Duodenal mucosa (tissue), 2 donors: ENCODE results near the gene PLA1A.

Experiments
- H3K27ac ChIP-seq: one replicate; pipeline ENCODE4 v1.7.0; 2013; ENCODE audit warnings: low read depth, low read length
- H3K27me3 ChIP-seq, 2 donors: one replicate each; pipeline ENCODE4 v1.7.0; 2013; ENCODE audit warnings: low read length in 2 of 2, control low read depth in 1 of 2; ENCODE audit not compliant: insufficient read depth in 2 of 2, control insufficient read depth in 1 of 2
- H3K36me3 ChIP-seq, 2 donors: one replicate each; pipeline ENCODE4 v1.7.0; 2013; ENCODE audit warnings: low read length in 2 of 2, control low read depth in 1 of 2; ENCODE audit not compliant: insufficient read depth in 2 of 2, control insufficient read depth in 1 of 2
- H3K4me1 ChIP-seq, 2 donors: one replicate each; pipeline ENCODE4 v1.7.0; 2013; ENCODE audit warnings: low read length in 2 of 2, control low read depth in 1 of 2; ENCODE audit not compliant: insufficient read depth in 2 of 2, control insufficient read depth in 1 of 2
- H3K4me3 ChIP-seq, 2 donors: one replicate each; pipeline ENCODE4 v1.7.0; 2013; ENCODE audit warnings: low read length in 2 of 2, low read depth in 1 of 2
- H3K9ac ChIP-seq, 2 donors: one replicate each; pipeline ENCODE4 v1.7.0; 2013; ENCODE audit warnings: low read length in 2 of 2, low read depth in 1 of 2
- H3K9me3 ChIP-seq, 2 donors: one replicate each; pipeline ENCODE4 v1.7.0; 2013; ENCODE audit warnings: low read length in 2 of 2, control low read depth in 1 of 2; ENCODE audit not compliant: control insufficient read depth in 1 of 2

The PLA1A gene

GRCh38 chr3:119602676-119603075 lies 5.0 kb downstream of the PLA1A start:
- H3K27me3 ChIP-seq = no peaks in the 10 kb centered on the region
- H3K36me3 ChIP-seq = no peaks in the 10 kb centered on the region
- no peak overlapping the region for H3K9ac ChIP-seq
- peaks cover 0 to 5% of the 10 kb centered on the region in 2 donors for H3K4me1 ChIP-seq
- no peak overlapping the region for H3K4me3 ChIP-seq
- no peak overlapping the region for H3K27ac ChIP-seq
- no peaks in the 10 kb centered on the region for H3K9me3 ChIP-seq

GRCh38 chr3:119604878-119605277 lies 7.2 kb downstream of the PLA1A start:
- H3K4me1 ChIP-seq = no peaks in the 10 kb centered on the region
- H3K9ac ChIP-seq = no peak overlapping the region
- H3K4me3 ChIP-seq = no peak overlapping the region
- H3K27ac ChIP-seq = no peak overlapping the region
- no peaks in the 10 kb centered on the region for H3K9me3 ChIP-seq
- H3K36me3 ChIP-seq = no peaks in the 10 kb centered on the region
- H3K27me3 ChIP-seq = peaks cover 0 to 4% of the 10 kb centered on the region in 2 donors

DNA sequence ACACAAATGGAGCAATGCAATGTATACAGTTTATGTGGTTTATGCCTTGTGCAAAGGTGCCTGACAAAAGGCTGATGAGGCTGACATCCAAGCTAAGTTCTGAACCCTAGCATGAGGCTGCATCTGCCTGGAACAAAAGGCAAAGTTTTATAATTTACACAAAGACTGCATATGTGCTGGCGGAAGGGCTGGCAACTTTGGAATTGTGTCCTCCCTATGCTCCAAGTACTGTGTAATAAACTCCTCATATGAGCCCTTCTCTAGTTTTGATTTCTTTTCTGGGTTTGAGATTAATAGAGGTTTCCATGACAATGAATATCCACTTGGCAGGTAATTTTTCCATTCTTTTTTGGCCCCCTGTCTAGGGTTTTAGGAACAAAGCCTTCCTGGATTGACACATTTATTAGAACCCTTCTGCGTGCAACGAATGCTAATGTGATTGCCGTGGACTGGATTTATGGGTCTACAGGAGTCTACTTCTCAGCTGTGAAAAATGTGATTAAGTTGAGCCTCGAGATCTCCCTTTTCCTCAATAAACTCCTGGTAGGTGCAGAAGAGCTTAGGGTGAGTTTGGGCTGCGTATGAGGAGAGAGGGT lies 10.8 kb downstream of the PLA1A start:
- H3K27me3 ChIP-seq = peaks cover 0 to 4% of the 10 kb centered on the region in 2 donors
- H3K4me1 ChIP-seq = no peaks in the 10 kb centered on the region
- H3K9ac ChIP-seq = no peak overlapping the region
- no peak overlapping the region for H3K4me3 ChIP-seq
- H3K27ac ChIP-seq = no peak overlapping the region
- no peaks in the 10 kb centered on the region for H3K36me3 ChIP-seq
- no peaks in the 10 kb centered on the region for H3K9me3 ChIP-seq

DNA sequence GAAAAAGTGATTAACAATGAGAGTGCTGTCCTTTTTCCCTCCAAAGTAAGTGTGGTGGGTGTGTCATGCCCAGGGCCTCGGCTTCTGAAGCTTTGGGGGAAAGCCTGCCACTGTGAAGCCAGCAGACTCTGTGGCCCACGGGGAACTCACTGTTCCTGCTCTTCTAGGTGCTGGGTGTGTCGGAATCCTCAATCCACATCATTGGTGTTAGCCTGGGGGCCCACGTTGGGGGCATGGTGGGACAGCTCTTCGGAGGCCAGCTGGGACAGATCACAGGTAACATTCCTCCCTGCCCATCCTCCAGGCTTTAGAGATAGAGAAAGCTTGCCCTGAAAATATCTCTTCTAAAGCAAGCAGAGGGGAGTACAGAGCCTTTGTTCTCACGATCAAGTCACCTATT lies 11.6 kb downstream of the PLA1A start:
- Histone ChIP-seq H3K9me3 (no peaks in the 10 kb centered on the region), H3K27ac (no peak overlapping the region), H3K9ac (no peak overlapping the region), H3K27me3 (peaks cover 0 to 4% of the 10 kb centered on the region in 2 donors), H3K36me3 (no peaks in the 10 kb centered on the region), H3K4me3 (no peak overlapping the region), H3K4me1 (no peaks in the 10 kb centered on the region)

DNA sequence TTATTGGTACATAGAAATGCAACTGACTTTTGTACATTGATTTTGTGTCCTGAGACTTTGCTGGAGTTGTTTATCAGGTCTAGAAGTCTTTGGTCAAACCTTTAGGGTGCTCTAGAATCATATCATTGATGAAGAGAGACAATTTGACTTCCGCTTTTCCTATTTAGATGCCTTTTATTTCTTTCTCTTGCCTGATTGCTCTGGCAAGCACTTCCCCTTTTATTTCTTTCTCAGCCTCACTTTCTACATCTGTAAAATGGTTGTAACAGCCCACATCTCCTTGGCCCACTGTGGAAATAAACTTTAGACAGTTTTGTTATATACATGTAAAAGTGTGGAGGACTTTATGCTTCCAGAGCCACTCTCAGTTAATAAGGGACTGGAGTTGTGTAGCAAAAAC lies 14.0 kb downstream of the PLA1A start:
- H3K36me3 ChIP-seq = no peaks in the 10 kb centered on the region
- H3K27ac ChIP-seq = no peak overlapping the region
- H3K4me1 ChIP-seq = no peaks in the 10 kb centered on the region
- H3K9me3 ChIP-seq = no peaks in the 10 kb centered on the region
- H3K4me3 ChIP-seq = no peak overlapping the region
- peaks cover 0 to 4% of the 10 kb centered on the region in 2 donors for H3K27me3 ChIP-seq
- H3K9ac ChIP-seq = no peak overlapping the region

DNA sequence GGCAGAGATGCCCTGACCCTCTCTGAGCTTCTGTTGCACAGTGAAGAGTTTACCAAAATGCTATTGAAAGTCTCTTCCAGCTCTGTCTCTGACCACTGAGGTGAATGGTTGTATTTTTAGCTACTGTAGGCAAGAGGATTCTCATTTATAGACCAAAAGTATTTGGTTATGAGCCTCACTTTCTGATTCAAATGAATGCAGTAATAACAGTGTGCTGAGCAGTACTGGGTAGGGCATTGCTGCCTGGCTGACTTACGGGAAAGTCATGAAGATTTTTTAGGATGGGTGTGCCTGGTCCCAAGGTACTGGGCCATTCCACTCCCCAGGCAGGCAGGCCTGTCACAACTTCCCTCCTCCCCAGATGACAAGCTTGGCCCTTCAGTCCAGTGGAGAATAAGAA lies 15.5 kb downstream of the PLA1A start:
- Histone ChIP-seq H3K27ac (no peak overlapping the region), H3K4me1 (no peaks in the 10 kb centered on the region)

GRCh38 chr3:119613872-119614271 lies 16.2 kb downstream of the PLA1A start:
- Histone ChIP-seq H3K27ac (no peak overlapping the region), H3K9ac (no peak overlapping the region), H3K4me3 (no peak overlapping the region), H3K4me1 (no peaks in the 10 kb centered on the region), H3K9me3 (no peaks in the 10 kb centered on the region), H3K27me3 (peaks cover 0 to 4% of the 10 kb centered on the region in 2 donors), H3K36me3 (no peaks in the 10 kb centered on the region)

More for the DNA sequence above, 15.5 kb downstream of the PLA1A start:
- Histone ChIP-seq H3K9me3 (no peaks in the 10 kb centered on the region), H3K27me3 (peaks cover 0 to 4% of the 10 kb centered on the region in 2 donors), H3K4me3 (no peak overlapping the region), H3K9ac (no peak overlapping the region), H3K36me3 (no peaks in the 10 kb centered on the region)

DNA sequence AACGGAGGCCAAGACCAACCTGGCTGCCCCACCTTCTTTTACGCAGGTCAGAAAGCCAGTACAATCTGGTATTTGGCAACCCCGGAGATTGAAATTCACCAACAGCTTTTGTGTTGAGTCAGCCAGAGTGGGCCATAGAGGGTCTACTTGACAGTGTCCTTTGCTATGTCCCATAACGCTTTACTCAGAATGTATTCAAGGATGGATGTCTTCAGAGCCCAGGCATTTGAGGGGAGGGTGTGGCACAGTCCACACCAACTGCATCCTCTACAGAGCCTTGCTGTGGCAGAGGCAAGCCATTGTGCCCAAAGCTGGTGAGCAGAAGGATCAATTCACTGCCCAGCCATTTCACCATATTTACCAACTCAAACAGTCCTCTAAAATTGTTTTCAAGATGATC lies 18.4 kb downstream of the PLA1A start:
- no peaks in the 10 kb centered on the region for H3K9me3 ChIP-seq
- H3K4me3 ChIP-seq = no peak overlapping the region
- no peaks in the 10 kb centered on the region for H3K36me3 ChIP-seq
- no peak overlapping the region for H3K9ac ChIP-seq
- H3K27ac ChIP-seq = no peak overlapping the region
- no peaks in the 10 kb centered on the region for H3K4me1 ChIP-seq
- H3K27me3 ChIP-seq = no peaks in the 10 kb centered on the region

DNA sequence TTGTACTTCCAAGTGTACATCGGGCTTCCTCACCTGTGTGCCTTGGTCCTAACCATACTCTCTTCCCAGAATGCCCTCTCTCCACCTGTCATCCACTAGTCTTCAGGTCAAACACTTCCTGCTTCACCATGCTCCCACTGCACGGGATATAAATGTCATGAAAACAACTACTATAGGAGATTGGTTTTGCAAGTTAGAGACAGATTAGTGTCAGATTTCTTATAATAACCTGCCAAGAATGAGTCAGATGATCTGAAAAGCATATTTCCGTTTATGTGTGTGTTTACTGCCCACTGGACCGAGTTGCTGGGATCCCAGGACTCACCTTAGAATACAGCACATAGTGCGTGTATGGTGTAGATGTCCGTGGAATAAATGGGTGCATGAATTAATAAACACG lies 21.4 kb downstream of the PLA1A start:
- no peak overlapping the region for H3K4me3 ChIP-seq
- H3K36me3 ChIP-seq = no peaks in the 10 kb centered on the region
- no peak overlapping the region for H3K27ac ChIP-seq
- no peaks in the 10 kb centered on the region for H3K27me3 ChIP-seq
- H3K9me3 ChIP-seq = no peaks in the 10 kb centered on the region
- H3K4me1 ChIP-seq = no peaks in the 10 kb centered on the region
- no peak overlapping the region for H3K9ac ChIP-seq

- Histone ChIP-seq H3K27ac (no peak overlapping the region), H3K27me3 (no peaks in the 10 kb centered on the region)
These were observed 23.2 kb downstream of the PLA1A start for GRCh38 chr3:119620899-119621298.

More at GRCh38 chr3:119620899-119621298, 23.2 kb downstream of the PLA1A start:
- no peak overlapping the region for H3K9ac ChIP-seq
- no peaks in the 10 kb centered on the region for H3K36me3 ChIP-seq
- no peaks in the 10 kb centered on the region for H3K4me1 ChIP-seq
- H3K4me3 ChIP-seq = no peak overlapping the region
- H3K9me3 ChIP-seq = no peaks in the 10 kb centered on the region
